GM18498 (cell line): ENCODE data around the gene UBE2J2.

Experiments used
- ATAC-seq: cut with Tn5 transposase; IDR thresholded peaks from one replicate; pipeline ENCODE4 v1.9.1; 2021; ENCODE audit warnings: mild to moderate bottlenecking, moderate library complexity; ENCODE audit not compliant: unreplicated experiment

The UBE2J2 gene

DNA sequence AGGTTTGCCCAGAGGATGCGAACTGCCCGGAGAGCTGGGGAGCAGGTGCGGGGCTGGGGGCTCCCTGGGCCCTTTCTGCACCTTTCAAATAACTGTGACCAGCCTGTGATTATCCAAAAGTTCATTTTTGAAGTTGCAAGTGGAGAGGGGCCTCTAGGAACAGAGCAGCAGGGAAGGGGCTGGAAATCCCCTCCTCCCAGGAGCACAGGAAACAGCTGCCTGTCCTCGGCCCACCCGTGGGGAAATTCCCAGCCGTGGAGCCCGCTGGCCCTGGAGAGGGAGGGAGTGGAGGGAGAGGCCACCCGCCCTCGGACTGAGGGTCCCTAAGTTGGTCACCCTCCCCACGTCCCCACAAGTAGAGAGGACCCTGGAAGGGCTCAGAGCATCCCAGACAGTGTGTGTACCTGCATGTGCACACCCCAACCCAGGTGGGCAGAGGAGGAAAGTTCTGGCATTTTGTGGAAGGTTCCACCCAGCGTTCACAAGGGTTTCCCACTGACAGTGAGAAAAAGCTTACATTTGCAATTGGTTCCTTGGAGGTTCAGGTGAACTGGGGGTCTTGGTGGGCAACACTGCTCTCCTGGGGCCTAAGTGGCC, 58.5 kb downstream of the UBE2J2 start:
- ATAC-seq = no peak

- no peak for ATAC-seq
Measured at GRCh38 chr1:1213345-1214265, 60.0 kb downstream of the UBE2J2 start, which contains the start of gene TNFRSF4. TNFRSF4 (minus strand) TSS chr1:1214153; CDS start chr1:1214127, 26 bp downstream.

DNA sequence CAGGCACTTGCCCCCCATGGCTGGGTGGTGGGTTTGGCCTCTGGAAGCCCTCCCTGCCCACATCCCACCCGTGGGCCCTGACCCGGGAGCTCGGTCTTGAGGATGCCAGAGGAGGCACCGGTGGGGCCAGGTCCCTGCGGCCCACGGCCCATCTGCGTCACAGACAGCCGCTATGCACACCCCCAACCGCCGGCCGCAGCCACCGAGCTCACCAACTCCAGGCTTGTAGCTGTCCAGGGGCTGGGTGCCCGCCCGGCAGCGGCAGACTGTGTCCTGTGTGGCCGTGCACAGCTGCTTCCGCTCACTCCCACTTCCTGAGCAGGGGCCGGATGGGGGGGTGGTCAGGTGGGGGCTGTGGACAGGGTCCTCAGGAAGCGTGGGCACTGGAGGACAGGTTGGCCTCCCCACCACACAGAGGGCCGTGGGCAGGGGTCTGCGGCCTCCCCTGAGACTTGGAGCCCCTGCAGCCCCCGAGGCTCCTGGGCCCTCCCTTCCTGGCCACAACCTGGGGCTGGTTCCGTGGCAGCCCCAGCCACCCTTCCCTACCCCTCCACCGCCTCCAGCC, 60.8 kb downstream of the UBE2J2 start:
- ATAC-seq = no peak

DNA sequence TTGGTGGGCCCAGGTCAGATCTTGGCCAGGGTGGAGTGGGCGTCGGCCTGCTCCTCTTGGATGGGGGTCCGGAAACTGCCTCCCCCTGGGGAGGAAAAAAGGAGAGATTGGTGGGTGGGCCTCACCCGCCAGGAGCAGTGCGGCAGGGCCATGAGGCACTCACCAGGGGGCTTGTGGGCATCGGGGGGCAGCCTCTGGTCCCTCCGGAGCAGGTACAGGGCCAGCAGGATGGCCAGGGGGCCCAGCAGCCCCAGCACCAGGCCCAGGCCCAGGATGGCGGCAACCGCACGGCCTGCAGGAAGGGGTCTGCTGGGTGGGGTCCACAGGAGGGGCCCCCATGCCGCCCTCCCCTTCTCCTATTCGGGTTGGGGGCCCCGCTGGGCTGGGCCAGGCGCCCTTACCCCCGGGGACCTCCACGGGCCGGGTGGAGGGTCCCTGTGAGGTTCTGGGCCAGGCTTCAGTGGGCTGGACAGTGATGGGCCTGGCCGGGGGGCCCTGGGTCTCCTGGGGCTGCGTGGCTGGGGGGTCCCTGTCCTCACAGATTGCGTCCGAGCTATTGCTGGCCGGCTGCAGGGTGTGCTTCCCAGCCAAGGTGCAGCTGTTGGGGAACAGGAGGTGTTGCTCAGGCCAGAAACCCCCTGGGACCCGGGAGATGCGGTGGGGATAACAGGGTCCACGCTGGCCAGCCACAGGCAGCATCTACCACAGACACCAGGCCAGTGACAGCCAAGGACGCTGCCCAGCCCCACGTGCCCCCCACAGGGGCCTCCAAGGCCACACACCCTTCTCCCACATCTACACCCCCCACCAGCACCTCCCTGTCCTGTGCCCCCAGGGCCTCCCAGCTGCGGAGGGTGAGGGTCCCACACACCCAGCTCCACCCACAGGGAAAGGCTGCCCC, 61.9 kb downstream of the UBE2J2 start:
- ATAC-seq = no peak

DNA sequence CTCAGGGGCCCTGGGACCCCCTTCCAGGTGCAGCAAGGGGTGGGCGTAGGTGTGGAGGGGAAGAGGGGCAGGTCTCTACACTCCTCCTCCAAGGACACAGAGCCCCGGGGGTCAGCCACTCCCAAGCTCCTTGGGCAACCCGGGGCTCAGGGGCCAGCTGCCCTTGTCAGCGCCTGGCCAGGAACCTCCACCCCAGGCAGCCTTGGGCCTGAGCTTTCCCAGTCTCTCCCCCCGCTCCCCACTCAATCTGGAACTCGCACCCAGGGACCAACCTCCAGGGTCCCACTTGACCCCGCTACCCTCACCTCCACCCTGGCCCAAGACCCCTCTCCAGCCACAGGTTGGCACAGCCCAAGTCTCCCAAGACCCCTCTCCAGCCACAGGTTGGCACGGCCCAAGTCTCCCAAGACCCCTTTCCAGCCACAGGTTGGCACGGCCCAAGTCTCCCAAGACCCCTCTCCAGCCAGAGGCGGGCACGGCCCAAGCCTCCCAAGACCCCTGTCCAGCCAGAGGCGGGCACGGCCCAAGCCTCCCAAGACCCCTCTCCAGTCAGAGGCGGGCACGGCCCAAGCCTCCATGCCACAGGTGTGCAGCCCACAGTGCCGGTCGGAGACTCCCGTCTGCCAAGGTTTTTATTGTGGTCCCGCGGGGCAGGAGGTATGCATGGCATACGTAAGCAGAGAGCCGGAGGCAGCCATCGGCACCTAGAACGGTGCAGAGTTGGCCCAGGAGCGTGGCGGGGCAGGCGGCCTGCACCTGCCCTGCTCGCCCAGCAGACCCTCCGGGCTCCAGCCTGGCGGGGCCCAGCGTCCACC, 62.7 kb downstream of the UBE2J2 start:
- ATAC-seq = no peak

DNA sequence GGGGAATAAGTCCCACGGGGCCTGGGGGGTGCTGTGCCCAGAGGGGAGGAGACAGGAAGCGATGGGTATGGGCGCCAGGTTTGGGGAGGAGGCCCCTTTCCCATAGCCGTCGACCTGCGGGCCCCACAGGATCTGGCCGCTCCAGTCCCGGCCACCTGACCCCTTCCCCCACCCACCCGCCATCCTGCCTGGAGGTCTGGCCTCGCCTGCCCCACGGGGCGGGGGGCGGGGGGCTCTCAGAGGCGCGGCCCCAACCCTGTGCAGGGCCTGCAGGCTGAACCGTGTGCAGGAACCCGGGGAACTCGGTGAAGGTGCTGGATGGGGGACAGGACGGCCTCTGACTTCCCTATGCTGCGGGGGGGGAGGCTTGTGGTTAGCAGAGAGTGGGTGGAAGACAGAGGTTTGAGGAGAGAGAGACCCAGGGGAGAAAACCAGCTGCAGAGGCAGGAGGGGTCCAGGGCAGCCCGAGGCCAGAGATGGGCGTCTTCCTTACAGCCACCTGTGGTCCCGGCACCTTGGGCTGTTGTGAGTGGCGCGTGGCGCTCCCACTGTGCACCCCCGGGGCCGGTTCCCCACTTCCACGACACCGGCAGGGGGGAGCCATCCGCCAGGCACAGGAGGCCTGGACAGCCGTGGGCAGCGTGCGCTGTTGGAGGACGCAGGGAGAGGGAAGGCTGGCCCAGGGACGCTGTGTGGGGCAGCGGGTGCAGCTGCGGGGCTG, 64.8 kb downstream of the UBE2J2 start:
- no peak for ATAC-seq

GRCh38 chr1:1207571-1207892, 66.1 kb downstream of the UBE2J2 start:
- no peak for ATAC-seq

DNA sequence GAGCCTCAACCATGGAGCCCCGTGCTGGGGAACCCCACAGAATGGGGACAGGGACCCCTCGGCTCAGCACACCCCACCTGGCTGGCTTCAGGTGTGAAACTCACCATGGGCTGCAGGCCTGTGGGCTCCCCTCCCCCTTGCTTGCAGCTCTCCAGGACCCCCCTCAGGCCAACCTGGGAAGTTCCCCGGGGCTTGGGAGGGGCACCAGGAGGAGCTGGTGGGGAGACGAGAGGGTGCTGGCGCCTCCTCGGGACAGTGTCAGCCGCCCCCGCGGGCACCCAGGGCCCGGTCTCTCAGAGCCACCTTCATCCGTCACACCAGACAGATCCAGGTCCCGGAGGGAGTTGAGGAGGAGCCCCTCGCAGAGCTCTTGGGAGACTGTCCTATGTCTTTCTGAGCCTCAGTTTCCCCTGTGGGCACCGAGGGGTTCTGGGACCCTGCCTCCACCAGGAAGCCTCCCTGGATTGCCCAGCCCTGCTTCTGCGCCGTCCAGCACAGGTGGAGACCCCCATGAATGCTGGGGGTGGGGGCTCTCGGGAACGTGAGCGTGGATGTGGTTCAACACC, 66.6 kb downstream of the UBE2J2 start:
- no peak for ATAC-seq

DNA sequence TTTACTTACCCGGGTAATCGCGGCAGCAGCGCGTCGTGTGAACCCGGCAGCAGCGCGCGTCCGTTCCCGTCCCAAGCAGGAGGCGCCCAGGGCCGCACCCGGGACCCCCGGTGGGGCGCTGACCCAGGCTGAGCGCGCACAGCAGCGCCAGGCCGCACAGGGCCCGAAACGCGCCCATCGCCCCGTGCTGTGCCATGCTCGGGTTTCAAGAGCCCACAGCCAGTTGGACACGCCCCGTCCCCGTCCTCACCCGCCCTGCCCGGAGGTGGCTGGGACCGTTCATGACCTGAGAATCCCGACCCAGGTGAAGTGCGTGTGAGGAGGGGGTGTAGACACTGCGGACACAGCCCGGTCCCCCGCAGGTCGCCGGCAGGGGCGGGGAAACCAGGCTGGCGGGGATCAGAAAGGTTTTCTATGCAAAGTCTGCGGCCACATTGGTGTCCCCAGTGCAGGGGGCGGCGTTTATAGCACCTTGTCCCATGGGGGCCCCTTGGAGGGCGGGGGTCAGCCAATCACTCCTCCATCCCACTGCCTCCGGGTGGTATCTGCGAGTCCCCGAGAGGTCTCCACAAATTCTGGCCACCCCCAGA, 67.2 kb downstream of the UBE2J2 start, which contains the start of gene TNFRSF18:
Gene TNFRSF18, minus strand, starts transcription at position 217 of the 590 bp plus-strand sequence. Its CDS starts 21 bp downstream, at position 196.
- ATAC-seq = no peak

GRCh38 chr1:1205769-1206375, 67.8 kb downstream of the UBE2J2 start:
- no peak for ATAC-seq

DNA sequence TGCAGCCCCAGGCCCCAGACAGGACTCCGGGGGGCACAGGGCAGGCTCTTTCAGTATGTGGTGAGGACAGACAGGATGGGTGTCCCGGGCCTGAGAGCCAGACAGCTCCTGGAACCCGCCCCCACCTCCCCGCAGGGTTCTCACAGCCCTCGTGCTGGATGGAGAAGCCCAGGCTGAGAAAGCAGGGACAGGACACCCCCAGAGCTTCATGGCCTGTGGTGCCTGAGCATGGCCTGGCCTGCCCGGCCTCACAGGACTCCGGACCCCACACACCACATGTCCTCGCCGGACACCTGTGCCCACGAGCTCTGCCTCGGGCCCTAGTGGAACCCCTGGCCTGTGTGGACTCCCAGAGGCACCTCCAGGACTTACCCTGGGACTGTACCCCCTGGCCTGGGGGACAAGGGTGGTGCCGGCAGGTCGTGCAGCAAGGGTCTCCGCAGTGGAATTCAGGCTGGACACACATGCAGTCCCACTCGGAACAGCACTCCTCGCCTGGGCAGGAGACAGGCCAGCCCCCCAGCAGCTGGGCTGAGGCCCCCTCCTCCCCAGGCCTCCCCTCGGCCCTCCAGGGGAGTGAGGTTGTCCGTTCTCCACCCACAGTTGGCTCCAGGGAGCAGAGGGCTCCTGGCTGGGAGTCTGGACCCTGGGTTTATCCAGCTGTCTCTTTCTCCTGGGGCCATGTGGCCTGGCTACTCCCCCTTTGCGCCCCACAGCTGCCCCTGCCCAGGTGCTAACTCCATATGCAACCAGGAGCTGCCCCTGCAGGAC, 68.5 kb downstream of the UBE2J2 start:
- ATAC-seq = no peak

GRCh38 chr1:1204425-1204920, 69.2 kb downstream of the UBE2J2 start:
- no peak for ATAC-seq
